Osteocyte (in vitro differentiated cells): ENCODE measurements around the gene LAMTOR3. TPM values are rescaled to one million over a fixed set of nuclear protein-coding genes. Genes with fewer than 3 reads are reported as not detected.

Experiments
- DNase-seq: peaks from one replicate; pipeline ENCODE4 v3.0.0; 2021; ENCODE audit warnings: mixed read lengths; ENCODE audit not compliant: unreplicated experiment; ENCODE audit errors: extremely low spot score
- H3K27ac Mint-ChIP-seq: one replicate; pipeline ENCODE4 v1.8.0; 2021; ENCODE audit warnings: mild to moderate bottlenecking, mixed read lengths; ENCODE audit not compliant: unreplicated experiment
- H3K27me3 Mint-ChIP-seq: one replicate; pipeline ENCODE4 v1.8.0; 2021; ENCODE audit warnings: mixed read lengths; ENCODE audit not compliant: unreplicated experiment
- H3K36me3 Mint-ChIP-seq: one replicate; pipeline ENCODE4 v1.8.0; 2021; ENCODE audit warnings: mixed read lengths; ENCODE audit not compliant: unreplicated experiment
- H3K4me1 Mint-ChIP-seq: one replicate; pipeline ENCODE4 v1.8.0; 2021; ENCODE audit warnings: mixed read lengths; ENCODE audit not compliant: unreplicated experiment
- H3K4me3 Mint-ChIP-seq: one replicate; pipeline ENCODE4 v1.8.0; 2021; ENCODE audit warnings: mild to moderate bottlenecking, moderate library complexity, mixed read lengths; ENCODE audit not compliant: unreplicated experiment
- H3K9me3 Mint-ChIP-seq: one replicate; pipeline ENCODE4 v1.8.0; 2021; ENCODE audit warnings: mixed read lengths; ENCODE audit not compliant: unreplicated experiment
- CTCF ChIP-seq: fragments of 200-600 bp; sonication (generic); IDR thresholded peaks from 2 replicates; pipeline ENCODE4 v1.5.0; 2021; ENCODE audit warnings: antibody characterized with exemption, mild to moderate bottlenecking, moderate library complexity
- total RNA-seq: library from RNA; stranded (reverse); gene quantifications from 2 replicates; pipeline ENCODE4 v1.2.1, GENCODE V29; 2021

The LAMTOR3 gene
- total RNA-seq, 1 donor from 2014 or later = 44.7 TPM

GRCh38 chr4:99838927-99839326 lies 55.3 kb downstream of the LAMTOR3 start:
- Mint-ChIP-seq H3K27ac (no peak overlapping the region), H3K4me1 (no peaks in the 10 kb centered on the region), H3K4me3 (no peak overlapping the region), H3K27me3 (peaks cover 11% of the 10 kb centered on the region), H3K36me3 (no peaks in the 10 kb centered on the region), H3K9me3 (no peaks in the 10 kb centered on the region)
- no peak for DNase-seq
- no peak for TF ChIP-seq CTCF

GRCh38 chr4:99835942-99836341 lies 58.3 kb downstream of the LAMTOR3 start:
- H3K27me3 Mint-ChIP-seq = peaks cover 13% of the 10 kb centered on the region
- no peak for TF ChIP-seq CTCF
- no peak for DNase-seq
- H3K27ac Mint-ChIP-seq = no peak overlapping the region
- H3K36me3 Mint-ChIP-seq = no peaks in the 10 kb centered on the region
- H3K4me1 Mint-ChIP-seq = no peaks in the 10 kb centered on the region
- no peaks in the 10 kb centered on the region for H3K9me3 Mint-ChIP-seq
- no peak overlapping the region for H3K4me3 Mint-ChIP-seq

- no peak for DNase-seq
- Mint-ChIP-seq H3K4me3 (no peak overlapping the region), H3K4me1 (no peaks in the 10 kb centered on the region), H3K27me3 (peaks cover 11% of the 10 kb centered on the region), H3K27ac (no peak overlapping the region), H3K9me3 (no peaks in the 10 kb centered on the region), H3K36me3 (no peaks in the 10 kb centered on the region)
- no peak for TF ChIP-seq CTCF
These were observed 59.7 kb downstream of the LAMTOR3 start for GRCh38 chr4:99834569-99834968.

- H3K4me1 Mint-ChIP-seq = no peaks in the 10 kb centered on the region
- H3K9me3 Mint-ChIP-seq = no peaks in the 10 kb centered on the region
- H3K4me3 Mint-ChIP-seq = no peak overlapping the region
- no peak for DNase-seq
- H3K36me3 Mint-ChIP-seq = no peaks in the 10 kb centered on the region
- peaks cover 8% of the 10 kb centered on the region for H3K27me3 Mint-ChIP-seq
- H3K27ac Mint-ChIP-seq = no peak overlapping the region
- no peak for TF ChIP-seq CTCF
These were observed 60.5 kb downstream of the LAMTOR3 start for GRCh38 chr4:99833756-99834155.

GRCh38 chr4:99832758-99833157 lies 61.5 kb downstream of the LAMTOR3 start:
- no peak for DNase-seq
- no peak overlapping the region for H3K27ac Mint-ChIP-seq
- peaks cover 8% of the 10 kb centered on the region for H3K27me3 Mint-ChIP-seq
- H3K36me3 Mint-ChIP-seq = no peaks in the 10 kb centered on the region
- TF ChIP-seq CTCF = no peak
- no peaks in the 10 kb centered on the region for H3K4me1 Mint-ChIP-seq
- H3K4me3 Mint-ChIP-seq = no peak overlapping the region
- H3K9me3 Mint-ChIP-seq = no peaks in the 10 kb centered on the region
